Measurements from ENCODE around the gene ATG4D. TPM values are rescaled to one million over a fixed set of nuclear protein-coding genes. Genes with fewer than 3 reads are reported as not detected.

ATG4D gene
- total RNA-seq, 1 donor from 2014 or later: 38.5 TPM

DNA sequence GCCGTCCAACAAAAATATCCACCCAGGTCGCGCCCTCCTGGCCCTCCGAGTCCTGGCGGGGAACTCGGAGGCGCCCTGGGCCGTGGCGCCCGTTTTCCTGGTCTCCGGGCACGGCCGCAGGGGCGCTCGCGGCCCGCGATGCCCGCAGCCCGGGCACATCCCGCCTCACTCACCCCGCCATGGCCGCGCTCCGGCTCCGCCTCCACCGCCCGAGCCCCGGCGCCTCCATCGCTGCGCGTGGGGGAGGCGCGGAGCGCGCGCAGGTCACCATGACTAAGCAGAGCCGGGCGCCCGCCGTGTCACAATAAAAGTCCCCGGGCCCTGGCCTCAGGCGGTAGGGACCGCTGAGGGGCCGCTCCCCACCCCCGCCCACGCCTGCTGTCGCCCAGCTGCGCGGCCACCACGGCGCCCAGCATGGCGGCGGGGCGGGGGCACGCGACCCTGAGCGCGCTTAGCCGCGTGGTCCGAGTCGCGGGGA, 41.1 kb upstream of the ATG4D start:
- Histone ChIP-seq H3K27me3 (ENCODE audit: control insufficient read depth, insufficient read depth, low read length) (no peaks in the 10 kb centered on the region), H3K4me3 (ENCODE audit: low read depth, low read length) (peak overlapping the region; percentile 84), H3K36me3 (ENCODE audit: control insufficient read depth, insufficient read depth, low read length) (no peaks in the 10 kb centered on the region)
- TF ChIP-seq, protein P1, sequence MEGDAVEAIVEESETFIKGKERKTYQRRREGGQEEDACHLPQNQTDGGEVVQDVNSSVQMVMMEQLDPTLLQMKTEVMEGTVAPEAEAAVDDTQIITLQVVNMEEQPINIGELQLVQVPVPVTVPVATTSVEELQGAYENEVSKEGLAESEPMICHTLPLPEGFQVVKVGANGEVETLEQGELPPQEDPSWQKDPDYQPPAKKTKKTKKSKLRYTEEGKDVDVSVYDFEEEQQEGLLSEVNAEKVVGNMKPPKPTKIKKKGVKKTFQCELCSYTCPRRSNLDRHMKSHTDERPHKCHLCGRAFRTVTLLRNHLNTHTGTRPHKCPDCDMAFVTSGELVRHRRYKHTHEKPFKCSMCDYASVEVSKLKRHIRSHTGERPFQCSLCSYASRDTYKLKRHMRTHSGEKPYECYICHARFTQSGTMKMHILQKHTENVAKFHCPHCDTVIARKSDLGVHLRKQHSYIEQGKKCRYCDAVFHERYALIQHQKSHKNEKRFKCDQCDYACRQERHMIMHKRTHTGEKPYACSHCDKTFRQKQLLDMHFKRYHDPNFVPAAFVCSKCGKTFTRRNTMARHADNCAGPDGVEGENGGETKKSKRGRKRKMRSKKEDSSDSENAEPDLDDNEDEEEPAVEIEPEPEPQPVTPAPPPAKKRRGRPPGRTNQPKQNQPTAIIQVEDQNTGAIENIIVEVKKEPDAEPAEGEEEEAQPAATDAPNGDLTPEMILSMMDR (IDR thresholded peaks at IDR 0.05; ENCODE audit: insufficient read depth, low read length, poor library complexity, severe bottlenecking): no peak
- peak; percentile 48 for DNase-seq (ENCODE audit: low read depth)

DNA sequence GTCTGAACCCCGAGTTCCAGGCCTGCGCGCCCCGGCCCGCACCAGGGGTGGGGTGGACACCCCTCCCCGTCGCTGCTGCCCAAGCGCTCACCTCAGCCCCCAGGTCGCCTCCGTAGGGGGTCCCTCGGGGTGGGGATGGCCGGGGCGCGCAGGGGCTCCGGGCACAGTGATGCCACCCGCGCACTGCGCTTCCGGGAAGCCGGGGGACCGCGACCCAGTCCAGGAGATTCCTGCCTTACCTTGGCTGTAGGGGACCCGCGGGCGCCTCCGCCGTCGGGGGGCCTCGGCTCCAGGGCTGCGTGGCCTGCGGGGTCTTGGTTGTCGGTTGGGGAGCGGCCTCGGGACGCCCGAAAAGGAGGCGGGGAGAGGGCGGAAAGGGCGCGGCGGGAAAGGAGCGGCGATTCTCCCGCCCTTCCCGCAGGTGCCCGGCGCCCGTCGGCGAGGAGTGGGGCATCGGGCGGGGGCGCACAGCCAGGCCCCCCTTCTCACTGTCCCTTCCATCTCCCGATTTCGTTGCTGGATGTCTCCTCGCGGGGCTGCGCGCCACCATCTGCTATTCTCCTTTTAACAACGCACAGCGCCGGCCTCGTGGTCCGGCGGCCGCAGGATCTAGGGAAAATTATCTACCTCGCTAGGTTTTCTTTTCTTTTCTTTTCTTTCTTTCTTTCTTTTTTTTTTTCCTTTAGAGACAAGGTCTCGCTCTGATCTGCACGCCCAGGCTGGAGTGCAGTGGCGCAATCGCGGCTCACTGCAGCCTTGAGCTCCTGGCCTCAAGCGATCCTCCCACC, 40.5 kb upstream of the ATG4D start, which contains the start of gene KEAP1:
Gene KEAP1 (minus strand): TSS at position 355 of the 788 bp plus-strand sequence. CDS start 3,323 bp downstream, outside the sequence.
- Histone ChIP-seq H3K4me3 (ENCODE audit: low read depth, low read length) (peak within 1 kb of the TSS; percentile 84), H3K27me3 (ENCODE audit: control insufficient read depth, insufficient read depth, low read length) (no peaks in the 10 kb centered on the region), H3K36me3 (ENCODE audit: control insufficient read depth, insufficient read depth, low read length) (no peaks in the 10 kb centered on the region)
- DNase-seq (ENCODE audit: low read depth): no peak
- TF ChIP-seq, protein P1 (IDR thresholded peaks at IDR 0.05; ENCODE audit: insufficient read depth, low read length, poor library complexity, severe bottlenecking): no peak

DNA sequence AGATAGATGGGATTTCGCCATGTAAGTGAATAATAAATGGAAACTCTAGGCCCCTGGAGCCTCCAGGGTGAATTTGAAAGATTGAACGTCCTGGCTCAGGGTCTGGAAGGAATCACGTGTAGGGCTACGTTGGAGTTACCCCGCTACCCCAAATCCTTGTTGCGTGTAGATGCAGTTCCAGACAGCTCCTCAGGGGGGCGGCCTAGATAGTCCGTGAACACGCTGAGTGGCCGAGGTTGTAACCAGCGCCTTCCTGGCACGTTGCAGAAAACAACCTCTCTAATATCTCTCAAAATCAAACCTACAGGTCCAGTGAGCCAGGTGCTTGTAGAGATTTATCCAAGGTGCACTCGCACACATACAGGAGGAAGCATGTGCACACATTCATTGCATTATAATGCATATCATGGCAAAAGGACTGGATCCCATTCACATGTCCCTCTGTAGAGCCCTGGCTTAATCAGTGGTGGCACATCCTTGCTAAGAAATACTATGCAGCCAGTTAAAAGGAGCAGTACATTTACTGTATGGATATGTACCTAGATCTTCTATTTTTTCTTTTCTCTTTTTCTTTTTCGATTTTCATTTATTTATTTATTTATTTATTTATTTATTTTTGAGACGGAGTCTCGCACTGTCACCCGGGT, 38.0 kb upstream of the ATG4D start:
- no peak overlapping the region for H3K4me3 ChIP-seq (ENCODE audit: low read depth, low read length)
- peaks cover 5% of the 10 kb centered on the region for H3K27me3 ChIP-seq (ENCODE audit: control insufficient read depth, insufficient read depth, low read length)
- DNase-seq (ENCODE audit: low read depth): no peak
- TF ChIP-seq, protein P1 (IDR thresholded peaks at IDR 0.05; ENCODE audit: insufficient read depth, low read length, poor library complexity, severe bottlenecking): peak; percentile 87
- H3K36me3 ChIP-seq (ENCODE audit: control insufficient read depth, insufficient read depth, low read length): no peaks in the 10 kb centered on the region

DNA sequence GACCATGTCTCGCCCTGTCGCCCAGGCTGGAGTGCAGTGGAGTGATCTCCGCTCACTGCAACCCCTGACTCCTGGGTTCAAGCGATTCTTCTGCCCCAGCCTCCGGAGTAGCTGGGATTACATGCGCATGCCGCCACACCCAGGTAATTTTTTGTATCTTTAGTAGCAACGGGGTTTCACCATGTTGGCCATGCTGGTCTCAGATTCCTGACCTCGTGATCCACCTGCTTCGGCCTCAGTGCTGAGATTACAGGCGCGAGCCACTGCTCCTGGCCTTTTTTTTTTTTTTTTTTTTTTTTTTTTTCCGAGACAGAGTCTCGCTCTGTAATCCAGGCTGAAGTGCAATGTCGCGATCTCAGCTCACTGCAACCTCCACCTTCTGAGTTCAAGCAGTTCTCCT, 35.7 kb upstream of the ATG4D start:
- DNase-seq (ENCODE audit: low read depth): no peak

DNA sequence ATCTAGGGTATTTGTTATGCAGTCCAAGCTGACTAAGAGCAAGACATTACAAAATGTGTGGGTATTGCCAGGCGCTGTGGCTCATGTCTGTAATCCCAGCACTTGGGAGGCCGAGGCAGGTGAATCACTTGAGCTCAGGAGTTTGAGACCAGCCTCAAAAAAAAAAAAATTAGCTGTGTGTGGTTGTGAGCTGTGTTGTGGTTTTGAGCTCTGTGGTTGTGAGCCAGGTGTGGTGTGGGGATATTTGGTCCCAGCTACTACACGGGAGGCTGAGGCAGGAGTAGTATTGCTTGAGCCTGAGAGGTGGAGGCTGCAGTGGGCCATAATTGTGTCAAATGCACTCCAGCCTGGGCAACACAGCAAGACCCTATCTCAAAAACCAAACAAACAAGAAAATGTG, 35.0 kb upstream of the ATG4D start:
- no peak for DNase-seq (ENCODE audit: low read depth)
- no peaks in the 10 kb centered on the region for H3K36me3 ChIP-seq (ENCODE audit: control insufficient read depth, insufficient read depth, low read length)

More for the DNA sequence above, 35.7 kb upstream of the ATG4D start:
- Histone ChIP-seq H3K36me3 (ENCODE audit: control insufficient read depth, insufficient read depth, low read length) (no peaks in the 10 kb centered on the region), H3K27me3 (ENCODE audit: control insufficient read depth, insufficient read depth, low read length) (peaks cover 7% of the 10 kb centered on the region), H3K4me3 (ENCODE audit: low read depth, low read length) (no peak overlapping the region)
- TF ChIP-seq, protein P1 (IDR thresholded peaks at IDR 0.05; ENCODE audit: insufficient read depth, low read length, poor library complexity, severe bottlenecking): no peak

More for the DNA sequence above, 35.0 kb upstream of the ATG4D start:
- Histone ChIP-seq H3K4me3 (ENCODE audit: low read depth, low read length) (no peak overlapping the region), H3K27me3 (ENCODE audit: control insufficient read depth, insufficient read depth, low read length) (peaks cover 14% of the 10 kb centered on the region)
- TF ChIP-seq, protein P1 (IDR thresholded peaks at IDR 0.05; ENCODE audit: insufficient read depth, low read length, poor library complexity, severe bottlenecking): no peak

Data from kidney epithelial cell (primary cell).